Naive thymus-derived CD8-positive, alpha-beta T cell (primary cell): ENCODE measurements around the gene OVAAL. TPM values are rescaled to one million over a fixed set of nuclear protein-coding genes. Genes with fewer than 3 reads are reported as not detected.

Experiments
- ATAC-seq, 2 donors: fragments of 150-1000 bp; cut with Tn5 transposase in 1 of 2; sonication (Bioruptor Pico), chemical (Tn5 transposase) in 1 of 2; 1 replicate in 1 of 2; 2 replicates in 1 of 2; pipeline ENCODE4 v1.10.0; 2021; ENCODE audit warnings: mild to moderate bottlenecking in 2 of 2, moderate library complexity in 2 of 2
- POLR2A ChIA-PET: fragments of 350-600 bp; sonication (Branson Sonifier 250); formaldehyde crosslinking; loops from one replicate; lab custom pipeline; 2021; ENCODE audit warnings: antibody characterized with exemption; lab: Charles Lee
- DNase-seq, 10 donors: peaks; one replicate each; pipeline versions ENCODE4 v3.0.0 to v3.0.0-alpha.2; 2020 to 2022
- H3K27ac Mint-ChIP-seq, 10 donors: one replicate each; pipeline ENCODE4 v1.8.0; 2020 to 2022; ENCODE audit warnings: mild to moderate bottlenecking in 10 of 10, mixed read lengths in 10 of 10, moderate library complexity in 4 of 10, inconsistent platforms in 1 of 10
- H3K27me3 Mint-ChIP-seq, 5 donors: one replicate each; pipeline ENCODE4 v1.8.0; 2021 to 2022; ENCODE audit warnings: mixed read lengths in 5 of 5
- H3K36me3 Mint-ChIP-seq, 3 donors: one replicate each; pipeline ENCODE4 v1.8.0; 2020 to 2022; ENCODE audit warnings: mixed read lengths in 3 of 3, mild to moderate bottlenecking in 2 of 3, inconsistent platforms in 1 of 3
- H3K4me1 Mint-ChIP-seq, 4 donors: one replicate each; pipeline ENCODE4 v1.8.0; 2021 to 2022; ENCODE audit warnings: mixed read lengths in 4 of 4
- H3K4me3 Mint-ChIP-seq, 10 donors: one replicate each; pipeline ENCODE4 v1.8.0; 2020 to 2022; ENCODE audit warnings: mild to moderate bottlenecking in 10 of 10, mixed read lengths in 10 of 10, moderate library complexity in 6 of 10, inconsistent platforms in 1 of 10
- H3K9me3 Mint-ChIP-seq, 9 donors: one replicate each; pipeline ENCODE4 v1.8.0; 2020 to 2022; ENCODE audit warnings: mixed read lengths in 9 of 9, mild to moderate bottlenecking in 3 of 9, inconsistent platforms in 1 of 9, moderate library complexity in 1 of 9
- polyA plus RNA-seq, 3 donors: library from polyadenylated mRNA; unstranded; fragments of 300-500 nt; fragmentation: Illumina TruSeq; gene quantifications; one replicate each; pipeline ENCODE4 v1.2.3, GENCODE V29; 2021
- total RNA-seq, 8 experiments: library from RNA in 2 of 8; stranded (reverse) in 2 of 8; gene quantifications; one replicate each; pipeline ENCODE4 v1.2.3 and lab custom pipeline; 2021 to 2026

The OVAAL gene
- not detected for total RNA-seq
- not detected for polyA plus RNA-seq
- 0 to 0.09 (median 0) reads per million in 6 experiments for total RNA-seq (lab: John Stamatoyannopoulos, UW)

- Mint-ChIP-seq H3K27ac (no peak within 1 kb of the TSS), H3K4me1 (no peaks in the 10 kb centered on the region), H3K9me3 (no peaks in the 10 kb centered on the region), H3K36me3 (no peaks in the 10 kb centered on the region), H3K27me3 (peaks cover 5 to 19% (median 6%) of the 10 kb centered on the region in 5 donors), H3K4me3 (no peak within 1 kb of the TSS)
- POLR2A ChIA-PET = no interaction called here
- DNase-seq (no peak), ATAC-seq (no peak)
These were observed at the start of gene OVAAL for GRCh38 chr1:180558664-180559063. Gene OVAAL, plus strand, starts transcription at chr1:180558964.

GRCh38 chr1:180510882-180511281, 47.9 kb upstream of the OVAAL start:
- POLR2A ChIA-PET = no interaction called here
- ATAC-seq (no peak), DNase-seq (no peak)
- Mint-ChIP-seq H3K27ac (no peak overlapping the region), H3K36me3 (no peaks in the 10 kb centered on the region), H3K9me3 (no peaks in the 10 kb centered on the region), H3K4me1 (peaks cover 0 to 3% (median 1%) of the 10 kb centered on the region in 4 donors), H3K27me3 (peaks cover 0 to 13% (median 8%) of the 10 kb centered on the region in 5 donors), H3K4me3 (no peak overlapping the region)

- ATAC-seq = no peak
- peaks cover 0 to 3% (median 1%) of the 10 kb centered on the region in 4 donors for H3K4me1 Mint-ChIP-seq
- DNase-seq = no peak
- no peak overlapping the region for H3K27ac Mint-ChIP-seq
- H3K36me3 Mint-ChIP-seq = no peaks in the 10 kb centered on the region
- H3K27me3 Mint-ChIP-seq = peaks cover 0 to 13% (median 8%) of the 10 kb centered on the region in 5 donors
- H3K9me3 Mint-ChIP-seq = no peaks in the 10 kb centered on the region
- POLR2A ChIA-PET = no interaction called here
- H3K4me3 Mint-ChIP-seq = no peak overlapping the region
These were observed 45.2 kb upstream of the OVAAL start for GRCh38 chr1:180513531-180513930.

GRCh38 chr1:180515364-180515763, 43.4 kb upstream of the OVAAL start:
- Mint-ChIP-seq H3K36me3 (no peaks in the 10 kb centered on the region), H3K9me3 (no peaks in the 10 kb centered on the region), H3K27me3 (peaks cover 0 to 21% (median 17%) of the 10 kb centered on the region in 5 donors), H3K27ac (no peak overlapping the region), H3K4me1 (peaks cover 0 to 3% (median 1%) of the 10 kb centered on the region in 4 donors), H3K4me3 (no peak overlapping the region)
- DNase-seq (no peak), ATAC-seq (no peak)
- POLR2A ChIA-PET = interaction anchor here (2.4 kb wide), 1 partner anchor 13 kb away, joined by 8 read pairs; the partner anchor contains the start of gene ACBD6

GRCh38 chr1:180515857-180516388, 42.8 kb upstream of the OVAAL start:
- H3K27me3 Mint-ChIP-seq = peaks cover 0 to 21% (median 16%) of the 10 kb centered on the region in 5 donors
- DNase-seq (peak; percentile 20 to 72 (median 54)), ATAC-seq (peak; percentile 89 to 98)
- H3K4me3 Mint-ChIP-seq = no peak overlapping the region
- POLR2A ChIA-PET = interaction anchor here (2.4 kb wide), 1 partner anchor 13 kb away, joined by 8 read pairs; the partner anchor contains the start of gene ACBD6
- peaks cover 0 to 3% (median 1%) of the 10 kb centered on the region in 4 donors for H3K4me1 Mint-ChIP-seq
- no peaks in the 10 kb centered on the region for H3K9me3 Mint-ChIP-seq
- no peaks in the 10 kb centered on the region for H3K36me3 Mint-ChIP-seq
- H3K27ac Mint-ChIP-seq = no peak overlapping the region

GRCh38 chr1:180519846-180520245, 38.9 kb upstream of the OVAAL start:
- Mint-ChIP-seq H3K4me1 (peaks cover 0 to 3% (median 1%) of the 10 kb centered on the region in 4 donors), H3K27ac (peak overlapping the region in 1 of 10 donors; percentile 70), H3K36me3 (no peaks in the 10 kb centered on the region), H3K9me3 (no peaks in the 10 kb centered on the region), H3K27me3 (peaks cover 0 to 10% (median 6%) of the 10 kb centered on the region in 5 donors), H3K4me3 (no peak overlapping the region)
- ATAC-seq = no peak
- POLR2A ChIA-PET = no interaction called here
- no peak for DNase-seq

- ATAC-seq (no peak), DNase-seq (no peak)
- Mint-ChIP-seq H3K4me1 (peaks cover 0 to 7% (median 3%) of the 10 kb centered on the region in 4 donors), H3K9me3 (no peaks in the 10 kb centered on the region), H3K27me3 (peaks cover 0 to 15% (median 6%) of the 10 kb centered on the region in 5 donors), H3K4me3 (no peak overlapping the region), H3K36me3 (no peaks in the 10 kb centered on the region), H3K27ac (no peak overlapping the region)
- POLR2A ChIA-PET = no interaction called here
These were observed 37.1 kb upstream of the OVAAL start for GRCh38 chr1:180521474-180522212.

GRCh38 chr1:180522213-180522515, 36.6 kb upstream of the OVAAL start:
- Mint-ChIP-seq H3K9me3 (no peaks in the 10 kb centered on the region), H3K27me3 (peaks cover 0 to 15% (median 6%) of the 10 kb centered on the region in 5 donors), H3K27ac (no peak overlapping the region), H3K36me3 (no peaks in the 10 kb centered on the region), H3K4me1 (peaks cover 0 to 7% (median 3%) of the 10 kb centered on the region in 4 donors), H3K4me3 (no peak overlapping the region)
- no peak for DNase-seq
- no peak for ATAC-seq
- POLR2A ChIA-PET = no interaction called here

GRCh38 chr1:180524160-180524914, 34.4 kb upstream of the OVAAL start:
- ATAC-seq = no peak
- POLR2A ChIA-PET = no interaction called here
- peaks cover 0 to 7% (median 3%) of the 10 kb centered on the region in 4 donors for H3K4me1 Mint-ChIP-seq
- no peaks in the 10 kb centered on the region for H3K9me3 Mint-ChIP-seq
- H3K4me3 Mint-ChIP-seq = peak overlapping the region in 1 of 10 donors; percentile 20
- no peak overlapping the region for H3K27ac Mint-ChIP-seq
- H3K27me3 Mint-ChIP-seq = peaks cover 0 to 14% (median 6%) of the 10 kb centered on the region in 5 donors
- no peak for DNase-seq
- H3K36me3 Mint-ChIP-seq = no peaks in the 10 kb centered on the region

GRCh38 chr1:180524915-180525714, 33.6 kb upstream of the OVAAL start:
- POLR2A ChIA-PET = no interaction called here
- DNase-seq = no peak
- Mint-ChIP-seq H3K4me1 (peaks cover 0 to 7% (median 3%) of the 10 kb centered on the region in 4 donors), H3K9me3 (no peaks in the 10 kb centered on the region), H3K27me3 (peaks cover 0 to 6% (median under 1%) of the 10 kb centered on the region in 5 donors), H3K27ac (peak overlapping the region in 1 of 10 donors; percentile 86), H3K36me3 (no peaks in the 10 kb centered on the region), H3K4me3 (no peak overlapping the region)
- no peak for ATAC-seq

GRCh38 chr1:180525715-180526039, 33.1 kb upstream of the OVAAL start:
- Mint-ChIP-seq H3K4me3 (no peak overlapping the region), H3K27ac (peak overlapping the region in 1 of 10 donors; percentile 86), H3K27me3 (peaks cover 0 to 6% (median 0%) of the 10 kb centered on the region in 5 donors), H3K9me3 (no peaks in the 10 kb centered on the region), H3K4me1 (peaks cover 0 to 7% (median 3%) of the 10 kb centered on the region in 4 donors), H3K36me3 (no peaks in the 10 kb centered on the region)
- no peak for ATAC-seq
- DNase-seq = no peak
- POLR2A ChIA-PET = no interaction called here

GRCh38 chr1:180527101-180527669, 31.6 kb upstream of the OVAAL start:
- POLR2A ChIA-PET = no interaction called here
- H3K9me3 Mint-ChIP-seq = no peaks in the 10 kb centered on the region
- H3K27ac Mint-ChIP-seq = peak overlapping the region in 1 of 10 donors; percentile 5
- no peak for DNase-seq
- no peak for ATAC-seq
- H3K4me1 Mint-ChIP-seq = peaks cover 0 to 7% (median 3%) of the 10 kb centered on the region in 4 donors
- H3K4me3 Mint-ChIP-seq = no peak overlapping the region
- H3K36me3 Mint-ChIP-seq = no peaks in the 10 kb centered on the region
- H3K27me3 Mint-ChIP-seq = peaks cover 0 to 6% (median 0%) of the 10 kb centered on the region in 5 donors
